Glutamatergic neuron (in vitro differentiated cells): Measurements from ENCODE around the gene NKPD1. TPM values are rescaled to one million over a fixed set of nuclear protein-coding genes. Genes with fewer than 3 reads are reported as not detected.

Experiments used
- DNase-seq: peaks from one replicate; pipeline ENCODE4 v3.0.0; 2022
- H3K27ac Mint-ChIP-seq: one replicate; pipeline ENCODE4 v1.8.0; 2020; ENCODE audit warnings: mild to moderate bottlenecking, mixed read lengths, inconsistent platforms; ENCODE audit not compliant: unreplicated experiment
- H3K27me3 Mint-ChIP-seq: one replicate; pipeline ENCODE4 v1.8.0; 2020; ENCODE audit warnings: mild to moderate bottlenecking, moderate library complexity, mixed read lengths, inconsistent platforms; ENCODE audit not compliant: unreplicated experiment
- H3K36me3 Mint-ChIP-seq: one replicate; pipeline ENCODE4 v1.8.0; 2020; ENCODE audit warnings: mild to moderate bottlenecking, mixed read lengths, inconsistent platforms; ENCODE audit not compliant: unreplicated experiment
- H3K4me1 Mint-ChIP-seq: one replicate; pipeline ENCODE4 v1.8.0; 2020; ENCODE audit warnings: mild to moderate bottlenecking, low read depth, mixed read lengths, inconsistent platforms; ENCODE audit not compliant: unreplicated experiment
- H3K4me3 Mint-ChIP-seq: one replicate; pipeline ENCODE4 v1.8.0; 2020; ENCODE audit warnings: mild to moderate bottlenecking, mixed read lengths, inconsistent platforms; ENCODE audit not compliant: unreplicated experiment
- H3K9me3 Mint-ChIP-seq: one replicate; pipeline ENCODE4 v1.8.0; 2020; ENCODE audit warnings: mild to moderate bottlenecking, moderate library complexity, mixed read lengths, inconsistent platforms; ENCODE audit not compliant: unreplicated experiment
- CTCF ChIP-seq: fragments of 200-600 bp; sonication (generic); IDR thresholded peaks from one replicate; pipeline ENCODE4 v1.5.0; 2021; ENCODE audit not compliant: partially characterized antibody, unreplicated experiment
- total RNA-seq: library from RNA; stranded (reverse); fragmentation: NEBNext Ultra II Directional; extraction: Animal tissue kit (Norgen Biotek cat#: 25700); gene quantifications from one replicate; pipeline ENCODE4 v1.2.1, GENCODE V29; 2021; ENCODE audit not compliant: unreplicated experiment

Gene NKPD1
- total RNA-seq, 1 donor from 2014 or later = 1.2 TPM

GRCh38 chr19:45178262-45179071, 17.7 kb upstream of the NKPD1 start, which contains the start of gene BLOC1S3:
Gene BLOC1S3 (plus strand): TSS chr19:45178784. CDS start chr19:45179297, 513 bp downstream.
- H3K4me1 Mint-ChIP-seq = peaks cover 4% of the 10 kb centered on the region
- peak within 1 kb of the TSS; percentile 95 for H3K27ac Mint-ChIP-seq
- H3K27me3 Mint-ChIP-seq = peaks cover 7% of the 10 kb centered on the region
- peak; percentile 100 for DNase-seq
- TF ChIP-seq CTCF = peak; percentile 52
- H3K36me3 Mint-ChIP-seq = no peaks in the 10 kb centered on the region
- peaks cover 12% of the 10 kb centered on the region for H3K9me3 Mint-ChIP-seq
- H3K4me3 Mint-ChIP-seq = peak within 1 kb of the TSS; percentile 99

- H3K27me3 Mint-ChIP-seq = peaks cover 7% of the 10 kb centered on the region
- peak; percentile 53 for DNase-seq
- H3K4me3 Mint-ChIP-seq = peak within 1 kb of the TSS; percentile 99
- TF ChIP-seq CTCF = no peak
- H3K27ac Mint-ChIP-seq = peak within 1 kb of the TSS; percentile 95
- H3K9me3 Mint-ChIP-seq = peaks cover 13% of the 10 kb centered on the region
- H3K36me3 Mint-ChIP-seq = no peaks in the 10 kb centered on the region
- peaks cover 4% of the 10 kb centered on the region for H3K4me1 Mint-ChIP-seq
Observed at GRCh38 chr19:45177817-45178261, 17.1 kb upstream of the NKPD1 start, which contains the start of gene TRAPPC6A. Gene TRAPPC6A (minus strand): TSS chr19:45178237. CDS start chr19:45178218, 19 bp downstream.

GRCh38 chr19:45175515-45176345, 14.9 kb upstream of the NKPD1 start:
- Mint-ChIP-seq H3K9me3 (peaks cover 13% of the 10 kb centered on the region), H3K4me3 (no peak overlapping the region), H3K27me3 (peaks cover 8% of the 10 kb centered on the region), H3K36me3 (no peaks in the 10 kb centered on the region), H3K4me1 (peaks cover 7% of the 10 kb centered on the region), H3K27ac (no peak overlapping the region)
- no peak for DNase-seq
- TF ChIP-seq CTCF = no peak

GRCh38 chr19:45173816-45174215, 13.0 kb upstream of the NKPD1 start:
- Mint-ChIP-seq H3K4me1 (peaks cover 3% of the 10 kb centered on the region), H3K27me3 (peaks cover 9% of the 10 kb centered on the region), H3K9me3 (peaks cover 13% of the 10 kb centered on the region), H3K27ac (no peak overlapping the region), H3K4me3 (no peak overlapping the region), H3K36me3 (no peaks in the 10 kb centered on the region)
- no peak for TF ChIP-seq CTCF
- DNase-seq = no peak
